Measurements from ENCODE around the gene RNU5D-1. TPM values are rescaled to one million over a fixed set of nuclear protein-coding genes. Genes with fewer than 3 reads are reported as not detected.
"Not testable (repeated sequence)": the region's sequence is repeated elsewhere in the genome, so short reads cannot be mapped to it uniquely, and the experiment has no call there.

Gene RNU5D-1
- total RNA-seq, 1 experiment from 2014 or later, result not detected

DNA sequence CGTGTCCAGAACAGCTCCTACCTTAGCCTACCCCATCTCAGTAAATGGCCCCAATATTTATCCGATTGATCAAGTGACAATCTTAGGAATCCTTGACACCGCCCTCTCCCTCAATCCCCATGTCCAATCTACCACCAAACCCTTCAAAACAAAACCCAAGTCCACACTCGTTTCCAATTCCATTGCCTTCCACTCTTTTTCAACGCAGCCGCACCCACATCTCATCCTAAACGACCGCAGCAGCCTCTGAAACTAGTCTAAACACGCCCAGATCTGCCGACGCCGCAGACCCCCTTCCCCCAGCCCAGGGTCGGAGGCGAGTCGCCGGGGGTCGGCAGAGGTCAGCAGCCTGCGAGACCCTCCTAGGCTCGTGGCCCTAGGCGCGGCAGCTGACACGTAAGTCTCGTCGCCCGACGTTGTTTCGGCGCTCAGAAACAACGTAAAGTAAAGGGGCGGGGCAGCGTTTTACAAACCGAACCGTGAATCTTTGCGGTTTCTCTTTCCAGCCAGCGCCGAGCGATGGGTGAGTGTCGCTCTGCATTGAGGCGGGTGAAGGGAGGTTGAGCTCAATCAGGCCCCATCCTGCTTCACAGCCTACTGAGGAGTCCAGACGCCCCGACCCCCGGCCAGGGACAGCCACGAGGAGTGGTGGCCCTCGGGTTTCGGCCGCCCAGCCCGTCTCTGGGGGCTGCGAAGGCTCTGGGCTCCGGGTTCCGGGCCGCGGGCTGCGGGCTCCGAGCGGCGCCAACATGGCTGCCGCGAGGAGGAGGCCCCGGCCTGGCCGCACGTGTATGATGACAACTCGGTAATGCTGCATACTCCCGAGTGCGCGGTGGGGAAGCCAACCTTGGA lies 44.3 kb upstream of the RNU5D-1 start, which contains the start of gene RPS8 (continued):
- no peak for TF ChIP-seq HMGA2 (CRISPR knock-in tag; IDR thresholded peaks at IDR 0.05)
- TF ChIP-seq PREB (CRISPR knock-in tag; IDR thresholded peaks at IDR 0.05; ENCODE audit: borderline replicate concordance), result 0 out of 2 replicates have a peak, but pooled peaks have one; percentile 47
- TF ChIP-seq, protein P1, sequence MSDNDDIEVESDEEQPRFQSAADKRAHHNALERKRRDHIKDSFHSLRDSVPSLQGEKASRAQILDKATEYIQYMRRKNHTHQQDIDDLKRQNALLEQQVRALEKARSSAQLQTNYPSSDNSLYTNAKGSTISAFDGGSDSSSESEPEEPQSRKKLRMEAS (CRISPR knock-in tag; IDR thresholded peaks at IDR 0.05), result peak; percentile 97
- TF ChIP-seq, protein P2, sequence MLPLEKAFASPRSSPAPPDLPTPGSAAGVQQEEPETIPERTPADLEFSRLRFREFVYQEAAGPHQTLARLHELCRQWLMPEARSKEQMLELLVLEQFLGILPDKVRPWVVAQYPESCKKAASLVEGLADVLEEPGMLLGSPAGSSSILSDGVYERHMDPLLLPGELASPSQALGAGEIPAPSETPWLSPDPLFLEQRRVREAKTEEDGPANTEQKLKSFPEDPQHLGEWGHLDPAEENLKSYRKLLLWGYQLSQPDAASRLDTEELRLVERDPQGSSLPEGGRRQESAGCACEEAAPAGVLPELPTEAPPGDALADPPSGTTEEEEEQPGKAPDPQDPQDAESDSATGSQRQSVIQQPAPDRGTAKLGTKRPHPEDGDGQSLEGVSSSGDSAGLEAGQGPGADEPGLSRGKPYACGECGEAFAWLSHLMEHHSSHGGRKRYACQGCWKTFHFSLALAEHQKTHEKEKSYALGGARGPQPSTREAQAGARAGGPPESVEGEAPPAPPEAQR (CRISPR knock-in tag; IDR thresholded peaks at IDR 0.05), result no peak
- TF ChIP-seq OVOL2 (CRISPR knock-in tag; IDR thresholded peaks at IDR 0.05; ENCODE audit: borderline replicate concordance), result no peak
- TF ChIP-seq ZNF671 (CRISPR knock-in tag; IDR thresholded peaks at IDR 0.05), result no peak
- TF ChIP-seq, protein P3, sequence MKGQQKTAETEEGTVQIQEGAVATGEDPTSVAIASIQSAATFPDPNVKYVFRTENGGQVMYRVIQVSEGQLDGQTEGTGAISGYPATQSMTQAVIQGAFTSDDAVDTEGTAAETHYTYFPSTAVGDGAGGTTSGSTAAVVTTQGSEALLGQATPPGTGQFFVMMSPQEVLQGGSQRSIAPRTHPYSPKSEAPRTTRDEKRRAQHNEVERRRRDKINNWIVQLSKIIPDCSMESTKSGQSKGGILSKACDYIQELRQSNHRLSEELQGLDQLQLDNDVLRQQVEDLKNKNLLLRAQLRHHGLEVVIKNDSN (CRISPR knock-in tag; IDR thresholded peaks at IDR 0.05), result peak; percentile 76; the same call in 1 of the 2 replicates
- no peak for TF ChIP-seq CDX4 (CRISPR knock-in tag; IDR thresholded peaks at IDR 0.05; ENCODE audit: borderline replicate concordance)
- TF ChIP-seq FOXK1 (CRISPR knock-in tag; IDR thresholded peaks at IDR 0.05), result peak; percentile 97
- peak; percentile 89 for TF ChIP-seq KAT7 (CRISPR knock-in tag; IDR thresholded peaks at IDR 0.05; ENCODE audit: borderline replicate concordance)
- TF ChIP-seq TP53 (CRISPR knock-in tag; IDR thresholded peaks at IDR 0.05), result no peak
- no peak for TF ChIP-seq TCF7 (CRISPR knock-in tag; IDR thresholded peaks at IDR 0.05; ENCODE audit: low read depth)
- TF ChIP-seq GRHL2 (CRISPR knock-in tag; IDR thresholded peaks at IDR 0.05; ENCODE audit: insufficient replicate concordance, severe bottlenecking), result no peak
- TF ChIP-seq, protein P4, sequence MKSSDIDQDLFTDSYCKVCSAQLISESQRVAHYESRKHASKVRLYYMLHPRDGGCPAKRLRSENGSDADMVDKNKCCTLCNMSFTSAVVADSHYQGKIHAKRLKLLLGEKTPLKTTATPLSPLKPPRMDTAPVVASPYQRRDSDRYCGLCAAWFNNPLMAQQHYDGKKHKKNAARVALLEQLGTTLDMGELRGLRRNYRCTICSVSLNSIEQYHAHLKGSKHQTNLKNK (CRISPR knock-in tag; IDR thresholded peaks at IDR 0.05), result no peak
- no peak for TF ChIP-seq NR1H2 (CRISPR knock-in tag; IDR thresholded peaks at IDR 0.05)
- TF ChIP-seq, protein P5, sequence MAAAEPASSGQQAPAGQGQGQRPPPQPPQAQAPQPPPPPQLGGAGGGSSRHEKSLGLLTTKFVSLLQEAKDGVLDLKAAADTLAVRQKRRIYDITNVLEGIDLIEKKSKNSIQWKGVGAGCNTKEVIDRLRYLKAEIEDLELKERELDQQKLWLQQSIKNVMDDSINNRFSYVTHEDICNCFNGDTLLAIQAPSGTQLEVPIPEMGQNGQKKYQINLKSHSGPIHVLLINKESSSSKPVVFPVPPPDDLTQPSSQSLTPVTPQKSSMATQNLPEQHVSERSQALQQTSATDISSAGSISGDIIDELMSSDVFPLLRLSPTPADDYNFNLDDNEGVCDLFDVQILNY (CRISPR knock-in tag; IDR thresholded peaks at IDR 0.05), result no peak
- TF ChIP-seq GTF2I (CRISPR knock-in tag; conservative IDR thresholded peaks at IDR 0.05), result no peak
- no peak for TF ChIP-seq MLX (CRISPR knock-in tag; IDR thresholded peaks at IDR 0.05)
- TF ChIP-seq SMAD4 (CRISPR knock-in tag; IDR thresholded peaks at IDR 0.05), result 0 out of 2 replicates have a peak, but pooled peaks have one; percentile 32
- peak; percentile 73 for TF ChIP-seq HMGXB4 (CRISPR knock-in tag; IDR thresholded peaks at IDR 0.05)
- peak; percentile 75; the same call in 1 of the 2 replicates for TF ChIP-seq MYBL2 (CRISPR knock-in tag; IDR thresholded peaks at IDR 0.05)

DNA sequence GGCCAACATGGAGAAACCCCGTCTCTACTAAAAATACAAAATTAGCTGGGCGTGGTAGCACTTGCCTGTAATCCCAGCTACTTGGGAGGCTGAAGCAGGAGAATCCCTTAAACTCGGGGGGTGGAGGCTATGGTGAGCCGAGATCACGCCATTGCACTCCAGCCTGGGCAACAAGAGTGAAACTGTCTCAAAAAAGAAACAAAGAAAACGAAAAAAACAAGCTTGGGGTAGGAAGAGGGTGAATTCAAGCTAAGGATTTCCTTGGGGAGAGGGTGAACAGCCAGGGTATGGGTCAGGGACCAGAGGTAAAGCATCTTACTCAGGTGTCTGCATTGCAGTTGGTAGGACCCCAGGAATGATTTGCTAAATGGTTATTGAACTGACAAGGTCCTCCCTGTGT lies 35.5 kb upstream of the RNU5D-1 start:
- ChIA-PET POLR2A (interaction anchor here (0.7 to 1.4 kb wide), 2 partner anchors 9 to 20 kb away, joined by 3 to 5 read pairs; partner anchors contain the start of gene RPS8), CTCF (interaction anchor here (1.1 kb wide), 1 partner anchor 47 kb away, joined by 4 read pairs; no protein-coding TSS in a partner anchor)
- not testable (repeated sequence) for H3K4me3 Mint-ChIP-seq; H3K9me3 Mint-ChIP-seq; DNase-seq (ENCODE audit: low spot score); ATAC-seq; H3K27ac Mint-ChIP-seq; H3K4me1 Mint-ChIP-seq; H3K27me3 Mint-ChIP-seq (ENCODE audit: low read depth)
- peaks cover 52% of the 10 kb centered on the region for H3K36me3 Mint-ChIP-seq
